Smooth muscle cell (in vitro differentiated cells): ENCODE results near the gene P2RX1. TPM values are rescaled to one million over a fixed set of nuclear protein-coding genes. Genes with fewer than 3 reads are reported as not detected.

Source experiments
- DNase-seq: peaks from one replicate; lab custom pipeline; 2025; ENCODE audit not compliant: unreplicated experiment; lab: John Stamatoyannopoulos, UW
- H2AFZ ChIP-seq: fragments of 200-600 bp; sonication (generic); 2 replicates; pipeline ENCODE4 v1.6.0; 2016; ENCODE audit warnings: antibody characterized with exemption, low read depth, mild to moderate bottlenecking
- H3F3A ChIP-seq: fragments of 200-600 bp; sonication (generic); 2 replicates; pipeline ENCODE4 v1.6.0; 2017; ENCODE audit warnings: antibody characterized with exemption, low read depth
- H3K27ac ChIP-seq: fragments of 200-600 bp; sonication (generic); 2 replicates; pipeline ENCODE4 v1.5.1; 2016; ENCODE audit warnings: low read depth, mild to moderate bottlenecking
- H3K27me3 ChIP-seq: fragments of 200-600 bp; sonication (generic); 2 replicates; pipeline ENCODE4 v1.6.1; 2016; ENCODE audit warnings: low read depth, mild to moderate bottlenecking
- H3K36me3 ChIP-seq: fragments of 200-600 bp; sonication (generic); 2 replicates; pipeline ENCODE4 v1.5.1; 2016; ENCODE audit warnings: low read depth
- H3K4me1 ChIP-seq: fragments of 200-600 bp; sonication (generic); 2 replicates; pipeline ENCODE4 v1.5.1; 2016; ENCODE audit warnings: low read depth
- H3K4me2 ChIP-seq: fragments of 200-600 bp; sonication (generic); 2 replicates; pipeline ENCODE4 v1.6.0; 2016; ENCODE audit warnings: mild to moderate bottlenecking
- H3K4me3 ChIP-seq: fragments of 200-600 bp; sonication (generic); 2 replicates; pipeline ENCODE4 v1.5.1; 2016; ENCODE audit warnings: mild to moderate bottlenecking
- H3K79me2 ChIP-seq: fragments of 200-600 bp; sonication (generic); 2 replicates; pipeline ENCODE4 v1.6.0; 2016; ENCODE audit warnings: low read depth, mild to moderate bottlenecking
- H3K9ac ChIP-seq: fragments of 200-600 bp; sonication (generic); 2 replicates; pipeline ENCODE4 v1.6.0; 2016; ENCODE audit warnings: low read depth
- H3K9me3 ChIP-seq: fragments of 200-600 bp; sonication (generic); replicated peaks from 2 replicates; pipeline ENCODE4 v1.5.1; 2016; ENCODE audit warnings: low read depth
- H4K20me1 ChIP-seq: fragments of 200-600 bp; sonication (generic); 2 replicates; pipeline ENCODE4 v1.6.0; 2016; ENCODE audit warnings: low read depth
- WGBS: methylation state at CpG from one replicate; pipeline ENCODE4 v1.1.7; 2016; ENCODE audit warnings: low lambda C conversion rate; 5-methylcytosine and 5-hydroxymethylcytosine counted together
- polyA plus RNA-seq: library from polyadenylated mRNA; unstranded; fragments of >200 nt; fragmentation: Nextera tagmentation; extraction: Ambion mirVana; gene quantifications from 2 replicates; pipeline ENCODE4 v1.2.1, GENCODE V29; 2016
- total RNA-seq: library from RNA; depleted of rRNA; stranded (reverse); fragments of >200 nt; gene quantifications from 2 replicates; pipeline ENCODE4 v1.2.3, GENCODE V29; 2014
- TF ChIP-seq, protein P1 (sequence below): fragments of 200-600 bp; sonication (generic); IDR thresholded peaks from 2 replicates; pipeline ENCODE4 v1.5.1; 2017; ENCODE audit warnings: borderline replicate concordance, mild to moderate bottlenecking, antibody characterized with exemption; ENCODE audit not compliant: insufficient read depth, poor library complexity, severe bottlenecking

Gene P2RX1
- total and polyA plus RNA-seq, 2 experiments from 2014 or later: 1.3 to 3.2 TPM

DNA sequence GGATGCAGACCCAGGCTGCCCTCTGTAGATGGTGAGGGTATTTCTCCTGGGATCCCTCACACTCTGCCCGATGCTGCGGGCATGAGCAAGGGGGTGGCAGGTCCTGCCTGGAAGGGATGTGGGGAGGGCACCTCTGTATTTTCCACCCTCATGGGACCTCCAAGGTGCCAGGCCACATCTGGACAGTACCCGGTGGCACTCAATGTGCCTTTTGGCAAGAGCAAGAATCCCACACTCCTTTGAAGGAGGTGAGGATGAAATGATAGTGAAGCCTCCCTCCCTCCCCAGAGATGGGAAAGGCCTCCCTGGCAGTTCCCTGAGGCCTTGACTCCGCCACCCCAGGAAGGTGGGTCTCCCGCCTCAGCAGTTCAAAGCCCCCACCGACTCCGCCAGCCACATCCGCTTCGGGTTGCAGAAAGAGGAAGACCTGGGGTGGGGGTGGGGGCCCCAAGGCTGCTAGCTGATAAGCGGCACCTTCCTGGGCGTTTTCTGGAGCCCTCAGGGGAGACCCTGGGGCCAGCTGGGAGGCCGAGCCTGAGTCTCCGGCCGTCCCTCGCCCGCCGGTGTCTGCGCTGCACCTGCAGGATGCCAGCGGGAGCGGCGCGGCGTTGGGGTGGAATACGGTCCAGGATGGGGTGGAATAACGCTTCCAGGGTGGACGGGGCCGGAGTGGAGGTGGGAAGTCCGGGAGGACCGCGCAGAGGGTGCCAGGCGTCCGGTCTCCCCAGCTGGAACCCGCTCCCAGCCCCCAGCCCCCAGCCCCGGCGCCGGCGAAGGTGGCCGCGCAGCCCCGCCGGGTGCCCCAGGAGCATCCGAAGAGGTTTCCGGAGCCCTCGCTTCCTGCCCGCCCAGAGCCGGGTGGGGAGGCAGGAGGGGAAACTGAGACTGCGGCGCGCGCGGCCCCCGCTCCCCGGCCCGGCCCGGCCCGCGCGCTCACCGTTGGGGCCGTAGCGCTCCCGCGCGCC lies 47.3 kb upstream of the P2RX1 start:
- WGBS: 15% methylated on average over 45 of the region's 64 CpGs
- no peaks in the 10 kb centered on the region for H3K36me3 ChIP-seq
- peaks cover 10% of the 10 kb centered on the region for H3K4me1 ChIP-seq
- no peak overlapping the region for H3K4me3 ChIP-seq
- no peak for DNase-seq
- peaks cover 41% of the 10 kb centered on the region for H3K27me3 ChIP-seq
- no peak overlapping the region for H3K9ac ChIP-seq
- no peaks in the 10 kb centered on the region for H4K20me1 ChIP-seq
- H3K79me2 ChIP-seq: no peaks in the 10 kb centered on the region
- H3K4me2 ChIP-seq: no peak overlapping the region
- no peaks in the 10 kb centered on the region for H3F3A ChIP-seq
- no peak overlapping the region for H3K27ac ChIP-seq
- no peaks in the 10 kb centered on the region for H3K9me3 ChIP-seq
- H2AFZ ChIP-seq: no peak overlapping the region
- TF ChIP-seq, protein P1, sequence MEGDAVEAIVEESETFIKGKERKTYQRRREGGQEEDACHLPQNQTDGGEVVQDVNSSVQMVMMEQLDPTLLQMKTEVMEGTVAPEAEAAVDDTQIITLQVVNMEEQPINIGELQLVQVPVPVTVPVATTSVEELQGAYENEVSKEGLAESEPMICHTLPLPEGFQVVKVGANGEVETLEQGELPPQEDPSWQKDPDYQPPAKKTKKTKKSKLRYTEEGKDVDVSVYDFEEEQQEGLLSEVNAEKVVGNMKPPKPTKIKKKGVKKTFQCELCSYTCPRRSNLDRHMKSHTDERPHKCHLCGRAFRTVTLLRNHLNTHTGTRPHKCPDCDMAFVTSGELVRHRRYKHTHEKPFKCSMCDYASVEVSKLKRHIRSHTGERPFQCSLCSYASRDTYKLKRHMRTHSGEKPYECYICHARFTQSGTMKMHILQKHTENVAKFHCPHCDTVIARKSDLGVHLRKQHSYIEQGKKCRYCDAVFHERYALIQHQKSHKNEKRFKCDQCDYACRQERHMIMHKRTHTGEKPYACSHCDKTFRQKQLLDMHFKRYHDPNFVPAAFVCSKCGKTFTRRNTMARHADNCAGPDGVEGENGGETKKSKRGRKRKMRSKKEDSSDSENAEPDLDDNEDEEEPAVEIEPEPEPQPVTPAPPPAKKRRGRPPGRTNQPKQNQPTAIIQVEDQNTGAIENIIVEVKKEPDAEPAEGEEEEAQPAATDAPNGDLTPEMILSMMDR: no peak

DNA sequence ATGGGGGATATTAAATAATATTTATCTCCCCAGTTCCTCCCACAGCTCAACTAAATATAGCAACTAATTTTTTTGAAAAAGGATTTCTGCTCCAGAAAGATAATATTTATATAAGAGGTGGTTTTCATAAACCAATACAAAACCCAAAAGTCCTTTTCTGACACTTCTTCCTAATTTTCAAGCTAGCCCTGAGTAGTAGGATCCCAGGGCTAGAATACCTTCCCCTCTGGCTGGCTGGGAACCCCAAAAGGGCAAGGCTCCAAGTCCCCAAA lies 46.6 kb upstream of the P2RX1 start:
- no peaks in the 10 kb centered on the region for H3F3A ChIP-seq
- H3K9me3 ChIP-seq: no peaks in the 10 kb centered on the region
- DNase-seq: no peak
- H3K4me1 ChIP-seq: peaks cover 10% of the 10 kb centered on the region
- peaks cover 41% of the 10 kb centered on the region for H3K27me3 ChIP-seq
- H3K9ac ChIP-seq: no peak overlapping the region
- TF ChIP-seq, protein P1: no peak
- H3K4me2 ChIP-seq: no peak overlapping the region
- no peak overlapping the region for H2AFZ ChIP-seq
- no peaks in the 10 kb centered on the region for H3K79me2 ChIP-seq
- no peaks in the 10 kb centered on the region for H4K20me1 ChIP-seq
- H3K36me3 ChIP-seq: no peaks in the 10 kb centered on the region
- H3K27ac ChIP-seq: no peak overlapping the region
- H3K4me3 ChIP-seq: no peak overlapping the region

DNA sequence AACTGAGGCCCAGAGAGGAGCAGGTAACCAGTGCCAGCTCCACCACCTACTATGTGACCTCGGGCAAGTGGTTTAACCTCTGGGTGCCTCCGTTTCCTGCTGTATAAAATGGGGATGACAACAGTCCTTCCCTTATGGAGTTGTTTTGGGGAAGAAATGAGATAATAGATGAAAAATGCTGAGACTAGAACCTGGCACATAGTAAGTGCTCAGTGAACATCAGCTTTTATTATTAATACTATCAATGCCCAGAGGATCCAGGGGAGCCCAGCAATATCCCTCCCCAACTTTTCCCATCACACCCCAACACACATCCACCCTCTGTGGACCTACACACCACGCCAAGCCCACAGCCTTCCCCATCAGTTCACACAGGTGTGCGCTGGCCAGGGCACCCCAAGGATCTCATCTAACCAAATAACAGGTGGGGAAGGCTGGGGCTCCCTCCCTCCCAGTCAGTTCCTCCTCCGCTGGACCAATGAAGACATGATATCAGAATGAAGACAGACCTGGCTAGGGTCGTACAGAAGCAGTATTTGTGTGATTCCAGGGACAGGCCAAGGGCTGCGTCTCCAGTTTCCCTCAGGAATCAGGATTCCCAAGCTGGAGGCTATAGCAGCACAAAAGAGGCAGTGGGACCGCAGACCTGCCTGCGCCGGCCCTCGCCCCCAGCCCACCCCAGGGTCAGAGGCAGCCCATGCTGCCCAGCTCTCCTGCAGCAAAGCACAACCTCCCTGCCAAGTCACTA lies 46.1 kb upstream of the P2RX1 start:
- H3K4me2 ChIP-seq: no peak overlapping the region
- TF ChIP-seq, protein P1: no peak
- H3K4me1 ChIP-seq: peaks cover 10% of the 10 kb centered on the region
- H3K36me3 ChIP-seq: no peaks in the 10 kb centered on the region
- no peak for DNase-seq
- no peak overlapping the region for H3K4me3 ChIP-seq
- no peaks in the 10 kb centered on the region for H3K79me2 ChIP-seq
- no peak overlapping the region for H2AFZ ChIP-seq
- no peaks in the 10 kb centered on the region for H4K20me1 ChIP-seq
- peaks cover 41% of the 10 kb centered on the region for H3K27me3 ChIP-seq
- 88% methylated on average over 11 of the region's 11 CpGs for WGBS
- no peak overlapping the region for H3K9ac ChIP-seq
- H3F3A ChIP-seq: no peaks in the 10 kb centered on the region
- H3K27ac ChIP-seq: no peak overlapping the region
- H3K9me3 ChIP-seq: no peaks in the 10 kb centered on the region
